ENCODE results near the gene RPS10.
"Not testable (repeated sequence)": the region's sequence is repeated elsewhere in the genome, so short reads cannot be mapped to it uniquely, and the experiment has no call there.

RPS10 gene

DNA sequence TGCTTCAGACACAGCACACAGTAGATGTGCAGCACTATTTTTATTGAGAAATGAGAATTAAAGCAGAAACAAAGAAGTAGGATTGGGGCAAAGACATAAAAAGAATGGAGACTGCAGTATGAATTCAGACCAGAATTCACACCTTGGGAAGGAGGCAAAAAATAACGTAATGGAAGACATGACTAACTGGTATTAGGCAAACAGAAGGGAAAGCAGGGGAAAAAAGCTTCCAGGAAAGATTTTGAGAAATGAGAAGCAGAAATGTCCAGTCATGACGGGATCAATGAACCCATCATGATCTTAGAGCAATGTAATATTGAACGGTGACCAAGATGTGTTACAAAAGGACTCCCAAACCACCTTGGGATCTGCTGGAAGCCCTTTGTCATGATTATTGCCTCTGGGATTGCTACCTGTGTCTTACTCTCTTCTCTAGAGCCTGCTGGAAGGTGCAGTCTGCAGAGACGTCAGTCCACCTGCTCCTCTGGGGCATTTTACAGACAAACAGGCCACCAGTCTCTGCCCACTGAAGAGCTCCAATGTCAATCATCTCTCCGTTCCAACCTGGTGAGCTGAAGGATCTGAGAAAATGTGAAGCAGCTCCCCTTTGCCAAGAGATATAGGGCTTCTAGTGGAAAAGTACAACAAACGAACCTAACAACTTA lies 42.1 kb downstream of the RPS10 start:
- H3K9me3 ChIP-seq (ENCODE audit: control insufficient read depth, insufficient read depth, low read depth, low read length) = no peaks in the 10 kb centered on the region
- no peaks in the 10 kb centered on the region for H3K27me3 ChIP-seq (ENCODE audit: control insufficient read depth, insufficient read depth, low read length)
- no peaks in the 10 kb centered on the region for H3K36me3 ChIP-seq (ENCODE audit: control insufficient read depth, insufficient read depth, low read length)
- H3K4me1 ChIP-seq (ENCODE audit: control insufficient read depth, insufficient read depth, low read length) = peaks cover 22% of the 10 kb centered on the region
- no peak overlapping the region for H3K27ac ChIP-seq (ENCODE audit: low read depth, low read length)
- no peak overlapping the region for H3K4me3 ChIP-seq (ENCODE audit: low read depth, low read length)
- no peak overlapping the region for H3K9ac ChIP-seq (ENCODE audit: low read length)

DNA sequence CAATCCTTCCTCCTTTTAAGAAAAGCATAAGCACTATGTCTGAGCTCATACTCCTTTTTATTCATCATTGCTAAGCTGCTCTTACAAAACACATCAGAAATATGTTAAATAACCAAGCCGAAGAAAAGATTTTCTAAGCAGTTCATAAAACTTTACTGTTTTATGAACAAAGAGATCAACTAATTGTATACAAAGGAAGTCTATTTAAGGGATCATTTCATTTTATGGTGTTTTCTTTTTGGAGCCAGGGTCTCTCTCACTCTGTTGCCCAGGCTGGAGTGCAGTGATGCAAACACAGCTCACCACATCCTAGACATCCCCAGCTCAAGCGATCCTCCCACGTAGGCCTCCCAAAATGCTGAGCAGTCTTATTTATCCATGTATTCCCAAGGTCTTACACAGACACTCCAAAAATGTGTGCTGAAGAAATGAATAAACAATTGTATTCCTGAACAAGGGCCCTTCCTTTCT lies 42.7 kb downstream of the RPS10 start:
- Histone ChIP-seq H3K27me3 (ENCODE audit: control insufficient read depth, insufficient read depth, low read length) (no peaks in the 10 kb centered on the region), H3K9ac (ENCODE audit: low read length) (no peak overlapping the region), H3K4me3 (ENCODE audit: low read depth, low read length) (no peak overlapping the region), H3K27ac (ENCODE audit: low read depth, low read length) (no peak overlapping the region), H3K4me1 (ENCODE audit: control insufficient read depth, insufficient read depth, low read length) (peaks cover 27% of the 10 kb centered on the region), H3K36me3 (ENCODE audit: control insufficient read depth, insufficient read depth, low read length) (no peaks in the 10 kb centered on the region), H3K9me3 (ENCODE audit: control insufficient read depth, insufficient read depth, low read depth, low read length) (no peaks in the 10 kb centered on the region)

GRCh38 chr6:34381081-34381480 lies 44.8 kb downstream of the RPS10 start:
- H3K9me3 ChIP-seq (ENCODE audit: control insufficient read depth, insufficient read depth, low read depth, low read length) = no peaks in the 10 kb centered on the region
- no peaks in the 10 kb centered on the region for H3K27me3 ChIP-seq (ENCODE audit: control insufficient read depth, insufficient read depth, low read length)
- no peak overlapping the region for H3K4me3 ChIP-seq (ENCODE audit: low read depth, low read length)
- no peak overlapping the region for H3K9ac ChIP-seq (ENCODE audit: low read length)
- no peaks in the 10 kb centered on the region for H3K36me3 ChIP-seq (ENCODE audit: control insufficient read depth, insufficient read depth, low read length)
- peaks cover 23% of the 10 kb centered on the region for H3K4me1 ChIP-seq (ENCODE audit: control insufficient read depth, insufficient read depth, low read length)
- no peak overlapping the region for H3K27ac ChIP-seq (ENCODE audit: low read depth, low read length)

- H3K27ac ChIP-seq (ENCODE audit: low read depth, low read length) = no peak overlapping the region
- H3K4me1 ChIP-seq (ENCODE audit: control insufficient read depth, insufficient read depth, low read length) = peaks cover 8% of the 10 kb centered on the region; the same call in 1 of the 2 replicates
- no peaks in the 10 kb centered on the region for H3K9me3 ChIP-seq (ENCODE audit: control insufficient read depth, insufficient read depth, low read depth, low read length)
- H3K4me3 ChIP-seq (ENCODE audit: low read depth, low read length) = no peak overlapping the region
- no peaks in the 10 kb centered on the region for H3K27me3 ChIP-seq (ENCODE audit: control insufficient read depth, insufficient read depth, low read length)
- no peak overlapping the region for H3K9ac ChIP-seq (ENCODE audit: low read length)
- no peaks in the 10 kb centered on the region for H3K36me3 ChIP-seq (ENCODE audit: control insufficient read depth, insufficient read depth, low read length)
Observed at GRCh38 chr6:34378470-34378869, 47.4 kb downstream of the RPS10 start.

DNA sequence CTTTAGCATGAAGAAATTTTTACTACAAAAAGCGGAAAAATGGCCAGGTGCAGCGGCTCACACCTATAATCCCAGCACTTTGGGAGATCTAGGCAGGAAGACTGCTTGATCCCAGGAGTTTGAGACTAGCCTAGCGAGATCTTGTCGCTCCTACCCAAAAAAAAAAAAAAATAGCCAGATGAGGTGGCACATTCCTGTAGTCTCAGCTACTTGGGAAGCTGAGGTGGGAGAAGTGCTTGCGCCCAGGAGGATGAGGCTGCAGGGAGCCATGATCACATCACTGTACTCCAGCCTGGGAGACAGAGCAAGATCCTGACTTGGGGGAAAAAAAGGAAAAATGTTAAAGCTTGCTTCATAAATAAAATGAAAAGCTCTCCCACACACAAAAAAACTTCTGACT lies 47.9 kb downstream of the RPS10 start:
- Histone ChIP-seq H3K9ac (ENCODE audit: low read length) (no peak overlapping the region), H3K27me3 (ENCODE audit: control insufficient read depth, insufficient read depth, low read length) (no peaks in the 10 kb centered on the region), H3K4me1 (ENCODE audit: control insufficient read depth, insufficient read depth, low read length) (peaks cover 8% of the 10 kb centered on the region; the same call in 1 of the 2 replicates), H3K36me3 (ENCODE audit: control insufficient read depth, insufficient read depth, low read length) (no peaks in the 10 kb centered on the region), H3K27ac (ENCODE audit: low read depth, low read length) (no peak overlapping the region), H3K9me3 (ENCODE audit: control insufficient read depth, insufficient read depth, low read depth, low read length) (no peaks in the 10 kb centered on the region), H3K4me3 (ENCODE audit: low read depth, low read length) (no peak overlapping the region)

- not testable (repeated sequence) for H3K4me3 ChIP-seq (ENCODE audit: low read depth, low read length); H3K27me3 ChIP-seq (ENCODE audit: control insufficient read depth, insufficient read depth, low read length); H3K36me3 ChIP-seq (ENCODE audit: control insufficient read depth, insufficient read depth, low read length); H3K9ac ChIP-seq (ENCODE audit: low read length); H3K27ac ChIP-seq (ENCODE audit: low read depth, low read length); H3K9me3 ChIP-seq (ENCODE audit: control insufficient read depth, insufficient read depth, low read depth, low read length); H3K4me1 ChIP-seq (ENCODE audit: control insufficient read depth, insufficient read depth, low read length)
Observed at GRCh38 chr6:34377571-34377970, 48.3 kb downstream of the RPS10 start.

GRCh38 chr6:34375833-34376232 lies 50.0 kb downstream of the RPS10 start:
- Histone ChIP-seq H3K4me1 (ENCODE audit: control insufficient read depth, insufficient read depth, low read length) (peaks cover 8% of the 10 kb centered on the region; the same call in 1 of the 2 replicates), H3K9ac (ENCODE audit: low read length) (no peak overlapping the region), H3K9me3 (ENCODE audit: control insufficient read depth, insufficient read depth, low read depth, low read length) (no peaks in the 10 kb centered on the region), H3K36me3 (ENCODE audit: control insufficient read depth, insufficient read depth, low read length) (no peaks in the 10 kb centered on the region), H3K4me3 (ENCODE audit: low read depth, low read length) (no peak overlapping the region), H3K27me3 (ENCODE audit: control insufficient read depth, insufficient read depth, low read length) (no peaks in the 10 kb centered on the region), H3K27ac (ENCODE audit: low read depth, low read length) (no peak overlapping the region)

DNA sequence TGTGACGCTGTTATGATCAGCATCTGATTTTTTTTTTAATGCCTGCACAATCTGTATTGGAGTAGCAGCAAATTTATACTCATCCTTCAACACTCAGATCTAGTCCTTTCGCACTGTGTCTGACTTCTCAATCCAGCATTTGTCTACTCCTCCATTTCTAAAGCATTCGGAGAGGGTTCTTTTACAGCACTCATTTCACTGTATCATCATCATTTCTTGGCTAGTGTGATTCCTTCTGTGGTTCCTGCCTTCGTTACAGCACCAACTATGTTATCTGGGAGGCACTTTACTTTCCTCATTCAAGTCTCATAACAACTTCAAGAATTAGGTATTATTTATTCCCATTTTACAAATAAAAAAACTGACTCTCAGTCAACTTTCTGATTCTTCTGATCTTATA lies 51.4 kb downstream of the RPS10 start:
- Histone ChIP-seq H3K27me3 (ENCODE audit: control insufficient read depth, insufficient read depth, low read length) (no peaks in the 10 kb centered on the region), H3K4me1 (ENCODE audit: control insufficient read depth, insufficient read depth, low read length) (peaks cover 8% of the 10 kb centered on the region; the same call in 1 of the 2 replicates), H3K9ac (ENCODE audit: low read length) (no peak overlapping the region), H3K4me3 (ENCODE audit: low read depth, low read length) (no peak overlapping the region), H3K36me3 (ENCODE audit: control insufficient read depth, insufficient read depth, low read length) (0 out of 2 replicates have a peak, but pooled peaks cover 4% of the 10 kb centered on the region), H3K27ac (ENCODE audit: low read depth, low read length) (no peak overlapping the region), H3K9me3 (ENCODE audit: control insufficient read depth, insufficient read depth, low read depth, low read length) (no peaks in the 10 kb centered on the region)

GRCh38 chr6:34374069-34374468 lies 51.8 kb downstream of the RPS10 start:
- no peak overlapping the region for H3K27ac ChIP-seq (ENCODE audit: low read depth, low read length)
- no peaks in the 10 kb centered on the region for H3K27me3 ChIP-seq (ENCODE audit: control insufficient read depth, insufficient read depth, low read length)
- H3K4me1 ChIP-seq (ENCODE audit: control insufficient read depth, insufficient read depth, low read length) = peaks cover 8% of the 10 kb centered on the region; the same call in 1 of the 2 replicates
- no peak overlapping the region for H3K9ac ChIP-seq (ENCODE audit: low read length)
- no peak overlapping the region for H3K4me3 ChIP-seq (ENCODE audit: low read depth, low read length)
- 0 out of 2 replicates have a peak, but pooled peaks cover 4% of the 10 kb centered on the region for H3K36me3 ChIP-seq (ENCODE audit: control insufficient read depth, insufficient read depth, low read length)
- no peaks in the 10 kb centered on the region for H3K9me3 ChIP-seq (ENCODE audit: control insufficient read depth, insufficient read depth, low read depth, low read length)

DNA sequence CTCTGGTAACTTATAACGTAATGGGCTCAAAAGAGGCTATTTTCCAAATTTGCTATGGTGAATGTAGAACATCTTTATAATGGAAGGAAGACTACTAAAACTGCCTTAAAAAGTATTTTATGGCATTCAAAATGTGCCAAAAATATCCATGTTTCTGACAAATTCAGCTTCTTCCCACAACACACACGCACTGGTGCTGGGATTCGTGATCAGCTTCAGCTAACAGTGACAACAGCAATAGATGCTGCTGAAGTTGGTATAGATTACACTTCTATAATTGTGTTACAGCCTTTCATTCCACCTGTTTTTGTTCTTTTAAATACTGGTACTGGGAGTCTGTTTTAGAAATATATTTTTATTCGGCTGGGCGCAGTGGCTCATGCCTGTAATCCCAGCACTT lies 52.4 kb downstream of the RPS10 start:
- no peak overlapping the region for H3K4me3 ChIP-seq (ENCODE audit: low read depth, low read length)
- peaks cover 6% of the 10 kb centered on the region; the same call in 1 of the 2 replicates for H3K4me1 ChIP-seq (ENCODE audit: control insufficient read depth, insufficient read depth, low read length)
- H3K9ac ChIP-seq (ENCODE audit: low read length) = no peak overlapping the region
- no peak overlapping the region for H3K27ac ChIP-seq (ENCODE audit: low read depth, low read length)
- H3K27me3 ChIP-seq (ENCODE audit: control insufficient read depth, insufficient read depth, low read length) = no peaks in the 10 kb centered on the region
- H3K9me3 ChIP-seq (ENCODE audit: control insufficient read depth, insufficient read depth, low read depth, low read length) = no peaks in the 10 kb centered on the region
- H3K36me3 ChIP-seq (ENCODE audit: control insufficient read depth, insufficient read depth, low read length) = 0 out of 2 replicates have a peak, but pooled peaks cover 4% of the 10 kb centered on the region

DNA sequence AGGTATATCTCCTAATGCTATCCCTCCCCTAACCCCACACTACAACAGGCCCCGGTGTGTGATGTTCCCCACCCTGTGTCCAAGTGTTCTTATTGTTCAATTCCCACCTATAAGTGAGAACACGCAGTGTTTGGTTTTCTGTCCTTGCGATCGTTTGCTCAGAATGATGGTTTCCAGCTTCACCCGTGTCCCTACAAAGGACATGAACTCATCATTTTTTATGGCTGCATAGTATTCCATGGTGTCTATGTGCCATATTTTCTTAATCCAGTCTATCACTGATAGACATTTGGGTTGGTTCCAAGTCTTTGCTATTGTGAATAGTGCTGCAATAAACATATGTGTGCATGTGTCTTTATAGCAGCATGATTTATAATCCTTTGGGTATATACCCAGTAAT lies 54.0 kb downstream of the RPS10 start:
- H3K4me1 ChIP-seq (ENCODE audit: control insufficient read depth, insufficient read depth, low read length); H3K36me3 ChIP-seq (ENCODE audit: control insufficient read depth, insufficient read depth, low read length); H3K9ac ChIP-seq (ENCODE audit: low read length); H3K9me3 ChIP-seq (ENCODE audit: control insufficient read depth, insufficient read depth, low read depth, low read length); H3K27ac ChIP-seq (ENCODE audit: low read depth, low read length); H3K4me3 ChIP-seq (ENCODE audit: low read depth, low read length); H3K27me3 ChIP-seq (ENCODE audit: control insufficient read depth, insufficient read depth, low read length): not testable (repeated sequence)
